GM19035 (cell line): ENCODE results near the gene FIGLA.
"Not testable (repeated sequence)": the region's sequence is repeated elsewhere in the genome, so short reads cannot be mapped to it uniquely, and the experiment has no call there.

Experiments
- ATAC-seq: cut with Tn5 transposase; IDR thresholded peaks from one replicate; pipeline ENCODE4 v1.9.1; 2021; ENCODE audit not compliant: unreplicated experiment

Gene FIGLA

DNA sequence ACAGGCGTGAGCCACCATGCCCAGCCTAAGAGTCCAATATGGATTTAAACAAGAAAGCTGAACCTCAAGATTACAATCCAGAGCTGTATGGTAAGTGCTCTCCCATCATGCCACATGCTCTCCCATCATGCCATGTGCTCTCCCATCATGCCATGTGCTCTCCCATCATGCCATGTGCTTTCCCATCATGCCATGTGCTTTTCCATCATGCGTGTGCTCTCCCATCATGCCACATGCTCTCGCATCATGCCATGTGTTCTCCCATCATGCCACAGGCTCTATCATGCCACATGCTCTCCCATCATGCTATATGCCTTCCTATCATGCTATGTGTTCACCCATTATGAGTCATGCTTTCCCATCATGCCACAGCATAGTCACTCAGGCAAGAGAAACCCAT is 43.2 kb downstream of the FIGLA start:
- ATAC-seq = no peak

DNA sequence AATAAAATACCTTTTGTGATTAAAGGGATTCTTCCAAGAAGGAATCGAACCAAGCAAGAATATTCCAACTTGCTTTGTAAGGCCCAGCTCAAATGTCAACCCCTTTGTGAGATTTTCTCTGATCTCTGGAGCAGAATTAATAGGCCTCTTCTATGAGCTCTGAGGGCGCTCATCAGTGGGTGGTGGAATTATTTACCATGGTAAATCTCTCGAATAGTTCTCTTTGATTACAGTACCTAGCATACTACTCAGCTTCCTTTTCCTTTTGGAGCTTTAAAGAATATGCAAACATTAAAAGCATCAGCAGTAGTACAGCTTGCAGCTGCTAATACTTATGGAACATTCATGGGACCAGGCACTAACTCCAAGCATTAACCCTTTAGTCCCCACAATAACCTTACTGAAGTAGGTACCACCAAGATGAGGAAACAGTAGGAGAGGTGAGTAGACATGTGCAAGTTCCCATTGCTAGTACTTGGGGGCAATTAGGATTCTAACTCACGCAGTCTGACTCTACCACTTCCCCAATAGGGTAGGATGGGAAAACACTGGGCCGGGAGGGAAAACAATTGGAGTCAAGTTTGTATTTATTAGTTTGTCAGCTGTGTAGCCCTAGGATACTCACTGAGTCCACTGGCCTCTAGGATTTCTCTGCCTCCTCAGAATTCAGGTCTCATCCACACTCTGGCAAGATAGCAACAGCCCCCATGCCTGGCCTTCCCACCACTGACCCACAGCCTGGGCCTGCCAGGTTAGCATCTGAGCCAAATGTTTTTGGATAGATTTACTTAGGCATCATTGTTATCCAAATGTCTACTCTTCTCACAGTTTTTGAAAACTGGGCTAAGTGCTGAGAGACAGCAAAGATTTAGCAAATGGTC is 44.1 kb downstream of the FIGLA start:
- no peak for ATAC-seq

DNA sequence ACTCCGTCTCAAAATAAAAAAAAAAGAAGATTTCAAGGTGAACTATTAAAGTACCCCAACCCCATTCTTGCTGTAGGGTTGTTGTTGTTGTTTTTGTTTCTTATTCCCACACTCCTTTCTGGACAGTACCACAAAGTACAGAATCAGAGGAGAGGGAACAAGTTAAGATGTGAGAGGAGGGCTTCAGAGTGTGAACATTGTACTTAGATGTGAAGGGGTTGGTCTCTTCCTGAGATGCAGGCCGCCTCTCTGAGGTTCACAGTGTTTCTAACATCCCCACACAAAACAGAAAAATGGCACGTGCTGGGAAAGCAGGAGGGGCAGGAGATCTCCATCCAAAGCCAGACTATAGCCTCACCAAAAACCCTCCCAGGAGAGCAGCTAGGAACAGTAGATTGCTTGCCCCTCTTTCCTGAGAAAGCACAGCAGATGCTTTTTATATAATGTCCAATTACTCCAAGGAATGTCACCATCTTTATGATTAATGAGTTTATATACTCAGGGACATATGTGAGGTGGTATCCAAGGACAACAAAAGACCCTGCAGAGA is 45.1 kb downstream of the FIGLA start:
- ATAC-seq = no peak

DNA sequence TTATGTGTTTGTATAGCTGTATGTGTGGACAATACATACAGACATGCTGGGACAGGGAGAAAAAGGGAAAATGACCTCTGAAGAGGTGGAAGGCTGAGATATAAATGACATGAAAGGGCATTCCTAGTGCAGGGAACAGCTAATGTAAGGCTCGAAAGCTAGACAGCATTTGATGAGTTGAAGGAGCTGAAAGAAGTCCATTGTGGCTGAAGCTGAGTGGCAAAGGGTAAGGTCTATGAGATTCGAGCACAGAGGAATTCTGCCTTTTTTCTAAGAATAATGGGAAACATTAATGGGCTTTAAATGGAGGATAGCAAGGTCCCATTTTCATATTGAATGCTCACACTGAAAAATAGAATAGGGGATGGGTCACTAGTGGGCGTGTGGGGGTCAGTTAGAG is 46.0 kb downstream of the FIGLA start:
- no peak for ATAC-seq

DNA sequence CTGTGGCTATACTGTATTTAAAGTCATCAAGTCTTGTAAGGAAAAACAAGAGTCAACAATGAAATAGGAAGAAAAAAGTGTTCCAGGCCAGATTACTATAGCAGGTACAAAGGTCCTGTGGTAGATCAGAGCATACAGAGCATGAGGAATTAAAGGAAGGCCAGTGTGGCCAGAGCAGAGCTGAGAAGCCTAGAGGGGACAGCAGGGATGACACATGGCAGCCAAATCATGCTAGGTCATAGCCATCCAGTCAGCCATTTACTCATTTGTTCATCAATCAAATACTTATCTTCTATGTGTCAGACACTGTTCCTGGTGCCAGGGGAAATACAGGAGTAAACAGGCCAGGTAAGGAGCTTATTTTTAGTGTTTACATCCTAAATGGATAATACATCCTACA is 46.8 kb downstream of the FIGLA start:
- ATAC-seq = no peak

DNA sequence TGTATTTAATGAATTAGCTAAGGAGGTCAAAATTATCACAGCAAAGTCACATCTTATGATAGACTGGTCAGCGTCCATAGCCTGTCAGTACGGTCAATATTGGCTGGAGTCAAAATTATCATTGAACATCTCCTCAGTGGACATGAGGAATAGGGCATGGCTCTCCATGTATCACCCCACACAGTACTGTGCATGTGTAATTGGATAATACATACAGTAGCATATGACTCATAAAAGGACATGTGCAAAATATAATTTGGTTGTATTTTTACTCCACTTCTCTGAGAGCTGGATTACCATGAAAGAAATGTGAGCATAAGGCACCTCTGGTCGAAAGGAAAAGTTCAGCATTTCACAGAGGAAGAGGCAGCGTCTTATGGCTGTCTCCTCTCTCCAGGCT is 47.4 kb downstream of the FIGLA start:
- no peak for ATAC-seq

DNA sequence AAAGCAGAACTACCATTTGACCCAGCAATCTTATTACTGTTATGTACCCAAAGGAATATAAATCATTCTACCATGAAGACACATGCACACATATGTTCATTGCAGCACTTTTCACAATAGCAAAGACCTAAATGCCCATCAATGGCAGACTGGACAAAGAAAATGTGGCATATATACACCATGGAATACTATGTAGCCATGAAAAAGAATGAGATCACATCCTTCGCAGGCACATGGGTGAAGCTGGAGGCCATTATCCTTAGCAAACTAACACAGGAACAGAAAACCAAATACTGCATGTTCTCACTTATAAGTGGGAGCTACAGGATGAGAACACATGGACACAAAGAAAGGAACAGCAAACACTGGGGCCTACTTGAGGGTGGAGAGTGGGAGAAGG is 51.0 kb downstream of the FIGLA start:
- not testable (repeated sequence) for ATAC-seq

DNA sequence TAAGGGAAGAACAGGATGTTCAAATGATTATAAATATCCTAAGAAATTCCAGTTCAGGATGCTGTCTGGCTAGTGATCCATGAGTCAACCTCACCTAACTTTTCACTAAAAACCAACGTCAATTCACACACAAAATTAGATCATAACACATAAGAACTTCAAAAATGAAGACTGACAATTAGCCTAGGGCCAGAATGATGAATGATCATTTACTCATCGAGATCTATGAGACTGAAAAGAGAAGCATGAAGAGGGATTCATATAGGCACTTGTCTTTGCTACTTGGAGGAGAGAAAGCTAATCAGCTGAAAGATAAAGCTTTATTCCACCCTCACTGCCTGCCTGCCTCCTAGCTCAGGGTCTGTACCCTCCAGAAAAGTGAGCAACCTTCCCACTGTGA is 52.3 kb downstream of the FIGLA start:
- no peak for ATAC-seq

DNA sequence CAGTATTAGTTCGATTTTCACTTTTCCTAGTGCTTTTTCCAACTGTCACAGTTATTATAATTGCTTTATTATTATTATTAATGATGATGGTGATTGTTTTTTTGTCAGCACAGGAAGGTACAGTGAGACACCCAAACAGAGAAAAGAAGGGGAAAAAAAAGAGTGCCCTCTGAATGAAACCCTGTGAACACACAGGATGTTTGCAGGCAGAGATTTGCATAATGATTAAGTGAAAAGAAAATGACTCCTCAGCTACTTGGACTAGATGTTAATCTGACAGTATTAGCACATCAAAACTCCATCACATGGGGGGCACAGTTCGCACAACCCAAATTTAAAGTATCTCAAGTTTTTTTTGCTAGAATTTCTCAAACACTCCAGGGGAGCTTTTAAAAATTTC is 55.4 kb downstream of the FIGLA start:
- no peak for ATAC-seq

DNA sequence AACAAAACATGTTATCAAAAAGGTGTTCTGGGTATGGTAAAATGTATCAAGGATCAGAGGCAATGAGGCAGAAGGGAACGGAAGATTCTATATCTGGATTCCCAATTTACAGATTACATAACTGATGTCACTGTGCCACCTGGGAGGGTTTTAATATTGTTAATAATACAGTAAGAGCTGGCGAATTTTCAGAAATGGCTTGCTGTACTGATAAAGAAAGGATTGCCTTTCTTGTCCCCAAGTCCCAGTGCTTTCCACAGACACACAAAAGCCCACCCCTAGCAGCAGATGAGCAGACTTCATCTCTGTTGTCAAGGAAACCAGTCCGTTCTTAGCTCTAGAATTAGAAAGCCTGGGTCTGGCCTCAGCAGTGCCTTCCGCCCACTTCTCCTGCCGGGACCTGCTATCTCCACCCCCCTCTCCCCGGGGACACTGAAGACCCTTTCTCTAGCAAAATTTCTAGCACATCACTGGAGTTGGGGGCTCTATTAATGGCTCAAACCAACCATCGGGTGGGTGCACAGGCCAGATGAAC is 56.7 kb downstream of the FIGLA start:
- ATAC-seq = no peak

DNA sequence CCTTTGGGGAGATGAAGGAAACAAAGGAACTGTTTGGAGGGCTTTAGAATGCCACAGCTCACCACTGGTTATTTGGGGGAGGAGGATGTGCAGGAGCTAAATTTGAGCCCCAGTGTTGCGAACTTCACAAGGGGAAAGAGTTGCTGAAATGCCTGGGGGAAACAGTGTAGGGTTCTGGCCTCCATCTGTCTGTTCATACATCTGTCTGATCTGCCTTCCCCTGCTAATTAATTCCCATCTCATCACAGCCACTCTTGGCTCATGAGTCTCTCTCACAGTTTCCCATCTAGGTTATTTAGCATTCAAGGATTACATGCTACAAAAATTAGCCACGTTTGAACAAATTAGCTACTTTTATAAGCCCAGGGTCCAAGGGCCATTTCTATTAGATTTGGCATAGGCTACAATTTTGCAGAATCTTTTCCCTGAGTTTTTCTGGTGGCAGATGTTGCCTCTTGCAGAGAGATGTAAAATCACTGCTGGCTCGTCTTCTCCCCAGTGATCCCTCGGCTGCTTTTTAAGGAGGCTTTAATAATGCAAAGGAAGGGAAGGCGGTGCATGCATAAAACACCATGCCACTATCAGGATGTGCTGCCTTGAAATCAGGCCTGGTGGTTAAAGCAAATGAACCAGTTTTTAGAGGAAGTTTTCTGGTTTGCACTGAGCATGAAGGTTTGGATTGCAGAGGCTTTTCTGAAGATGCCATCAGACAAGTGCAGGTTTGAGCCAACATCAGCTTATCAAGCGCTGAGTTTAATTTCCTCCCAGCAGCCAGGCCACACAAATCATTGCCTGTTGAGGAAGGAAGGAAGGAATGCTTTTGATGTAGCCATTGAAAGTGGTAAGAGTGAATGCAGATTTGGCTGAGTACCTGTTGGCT is 57.4 kb downstream of the FIGLA start:
- ATAC-seq = no peak

DNA sequence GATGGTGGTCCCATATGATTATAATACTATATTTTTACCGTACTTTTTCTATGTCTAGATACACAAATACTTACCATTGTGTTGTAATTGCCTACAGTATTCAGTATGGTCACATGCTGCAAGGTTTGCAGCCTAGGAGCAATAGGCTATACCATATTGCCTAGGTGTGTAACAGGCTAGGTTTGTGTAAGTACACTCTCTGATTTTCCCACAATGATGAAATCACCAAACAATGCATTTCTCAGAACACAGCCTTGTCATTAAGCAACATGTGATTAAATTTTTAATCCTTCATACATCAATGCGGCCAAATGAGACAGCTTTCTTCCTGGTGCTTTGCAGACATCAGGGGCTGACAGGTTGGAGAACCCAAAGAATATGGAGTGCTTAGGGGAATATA is 59.7 kb downstream of the FIGLA start:
- ATAC-seq = no peak

DNA sequence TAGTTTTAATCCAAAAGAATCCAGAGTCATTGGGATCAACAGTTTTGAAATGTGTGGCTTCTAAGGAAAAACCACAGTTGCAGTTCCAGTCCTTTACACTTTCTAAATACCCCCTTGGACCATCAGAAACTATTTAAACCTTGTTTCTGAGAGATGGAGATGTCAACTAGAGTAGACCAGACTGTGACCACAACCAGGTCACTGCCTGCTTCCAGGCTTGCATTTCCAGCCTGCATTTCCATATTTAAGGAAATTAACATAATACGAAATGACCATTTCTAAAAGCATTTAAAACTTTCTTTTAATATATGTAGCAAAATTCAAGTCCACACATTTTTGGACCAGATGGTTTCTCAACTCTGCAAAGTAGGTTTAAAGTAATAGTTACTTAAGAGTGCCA is 60.8 kb downstream of the FIGLA start:
- ATAC-seq = no peak

DNA sequence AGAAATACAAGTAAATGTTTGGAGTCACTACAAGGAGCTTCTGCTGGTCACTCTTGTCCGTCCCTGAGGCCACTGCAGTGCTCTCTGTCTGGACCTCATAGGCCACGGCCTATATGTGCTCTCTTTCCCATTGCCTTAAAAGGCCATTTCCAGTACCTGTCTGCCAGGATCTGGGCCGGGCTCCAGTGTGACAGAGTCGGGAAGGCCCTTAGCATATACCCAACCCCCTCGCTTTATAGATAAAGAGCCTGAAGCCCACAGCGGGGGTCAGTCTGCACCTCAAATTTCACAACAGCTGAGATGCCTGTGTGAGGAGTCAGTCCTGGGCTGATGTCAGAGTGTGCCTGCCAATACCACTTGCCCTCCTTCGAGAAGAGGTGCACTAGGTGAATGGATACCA is 62.3 kb downstream of the FIGLA start:
- no peak for ATAC-seq
